Body of pancreas (tissue), 4 donors: ENCODE results near the gene IFT27. TPM values are rescaled to one million over a fixed set of nuclear protein-coding genes. Genes with fewer than 3 reads are reported as not detected.

Experiments used
- ATAC-seq: fragments of 150-250 bp; one replicate; pipeline ENCODE4 v1.9.1; 2016
- DNase-seq, 4 donors: peaks; one replicate each; pipeline ENCODE4 v3.0.0-alpha.2; 2019
- H3K27ac ChIP-seq, 4 donors: fragments of 200-600 bp; sonication (generic); 1 replicate in 3 of 4; 2 replicates in 1 of 4; pipeline versions ENCODE4 v1.5.1 to v1.6.1; 2016 to 2019; ENCODE audit warnings: mild to moderate bottlenecking in 1 of 4, mixed read lengths in 1 of 4, moderate library complexity in 1 of 4
- H3K27me3 ChIP-seq, 2 donors: fragments of 200-600 bp; sonication (generic); one replicate each; pipeline ENCODE4 v1.6.0; 2016; ENCODE audit warnings: mild to moderate bottlenecking in 1 of 2
- H3K36me3 ChIP-seq, 2 donors: fragments of 200-600 bp; sonication (generic); replicated peaks in 1 of 2; 2 replicates each; pipeline ENCODE4 v1.5.1; 2016; ENCODE audit warnings: low read depth in 2 of 2; ENCODE audit not compliant: insufficient read depth in 1 of 2
- H3K4me1 ChIP-seq: fragments of 200-600 bp; sonication (generic); one replicate; pipeline ENCODE4 v1.6.0; 2016
- H3K4me3 ChIP-seq, 2 donors: fragments of 200-600 bp; sonication (generic); 1 replicate in 1 of 2; 2 replicates in 1 of 2; pipeline ENCODE4 v1.5.1; 2016 to 2019
- H3K9me3 ChIP-seq, 3 donors: fragments of 200-600 bp; sonication (generic); 1 replicate in 2 of 3; 2 replicates in 1 of 3; pipeline ENCODE4 v1.5.1; 2016
- POLR2A ChIP-seq, 3 donors: fragments of 450-650 bp; IDR thresholded peaks; one replicate each; pipeline ENCODE4 v1.6.1; 2016; ENCODE audit warnings: antibody characterized with exemption in 3 of 3, mild to moderate bottlenecking in 2 of 3
- WGBS, 2 donors: methylation state at CpG; one replicate each; pipeline ENCODE4 v1.1.5; 2017; 5-methylcytosine and 5-hydroxymethylcytosine counted together
- intact Hi-C: fragments of 100-400 bp; cut with DNase I; formaldehyde crosslinking; loops from one replicate; pipeline ENCODE4 v1.15.1; 2023
- total RNA-seq, 2 donors: library from RNA; depleted of rRNA; stranded (reverse); fragments of >200 nt; gene quantifications; one replicate each; pipeline ENCODE4 v1.1.0, GENCODE V29; 2016
- TF ChIP-seq, protein P1 (sequence below), 7 experiments: fragments of 450-650 bp in 4 of 7; fragments of 200-600 bp in 3 of 7; sonication (generic) in 3 of 7; IDR thresholded peaks; one replicate each; pipeline ENCODE4 v1.5.1; 2016 to 2019; ENCODE audit warnings: antibody characterized with exemption in 7 of 7

The IFT27 gene
- total RNA-seq, 2 donors from 2014 or later = 7.6 to 15.8 TPM

- peaks cover 2% of the 10 kb centered on the region for H3K4me1 ChIP-seq
- no peak for DNase-seq
- no peaks in the 10 kb centered on the region for H3K9me3 ChIP-seq
- H3K36me3 ChIP-seq = no peaks in the 10 kb centered on the region
- H3K27me3 ChIP-seq = no peaks in the 10 kb centered on the region
- ATAC-seq = no peak
- WGBS, 2 donors = 77 to 79% methylated on average over 23 of the region's 23 CpGs
- no peak overlapping the region for H3K4me3 ChIP-seq
- H3K27ac ChIP-seq = no peak overlapping the region
- intact Hi-C loops = loop anchor here (5.0 kb wide), 1 partner anchor 223 kb away; no protein-coding TSS in a partner anchor
- no peak for TF ChIP-seq POLR2A (IDR thresholded peaks at IDR 0.05)
- TF ChIP-seq, protein P1, sequence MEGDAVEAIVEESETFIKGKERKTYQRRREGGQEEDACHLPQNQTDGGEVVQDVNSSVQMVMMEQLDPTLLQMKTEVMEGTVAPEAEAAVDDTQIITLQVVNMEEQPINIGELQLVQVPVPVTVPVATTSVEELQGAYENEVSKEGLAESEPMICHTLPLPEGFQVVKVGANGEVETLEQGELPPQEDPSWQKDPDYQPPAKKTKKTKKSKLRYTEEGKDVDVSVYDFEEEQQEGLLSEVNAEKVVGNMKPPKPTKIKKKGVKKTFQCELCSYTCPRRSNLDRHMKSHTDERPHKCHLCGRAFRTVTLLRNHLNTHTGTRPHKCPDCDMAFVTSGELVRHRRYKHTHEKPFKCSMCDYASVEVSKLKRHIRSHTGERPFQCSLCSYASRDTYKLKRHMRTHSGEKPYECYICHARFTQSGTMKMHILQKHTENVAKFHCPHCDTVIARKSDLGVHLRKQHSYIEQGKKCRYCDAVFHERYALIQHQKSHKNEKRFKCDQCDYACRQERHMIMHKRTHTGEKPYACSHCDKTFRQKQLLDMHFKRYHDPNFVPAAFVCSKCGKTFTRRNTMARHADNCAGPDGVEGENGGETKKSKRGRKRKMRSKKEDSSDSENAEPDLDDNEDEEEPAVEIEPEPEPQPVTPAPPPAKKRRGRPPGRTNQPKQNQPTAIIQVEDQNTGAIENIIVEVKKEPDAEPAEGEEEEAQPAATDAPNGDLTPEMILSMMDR (IDR thresholded peaks at IDR 0.05) = no peak
These were observed 6.1 kb downstream of the IFT27 start for GRCh38 chr22:36769541-36770512.

DNA sequence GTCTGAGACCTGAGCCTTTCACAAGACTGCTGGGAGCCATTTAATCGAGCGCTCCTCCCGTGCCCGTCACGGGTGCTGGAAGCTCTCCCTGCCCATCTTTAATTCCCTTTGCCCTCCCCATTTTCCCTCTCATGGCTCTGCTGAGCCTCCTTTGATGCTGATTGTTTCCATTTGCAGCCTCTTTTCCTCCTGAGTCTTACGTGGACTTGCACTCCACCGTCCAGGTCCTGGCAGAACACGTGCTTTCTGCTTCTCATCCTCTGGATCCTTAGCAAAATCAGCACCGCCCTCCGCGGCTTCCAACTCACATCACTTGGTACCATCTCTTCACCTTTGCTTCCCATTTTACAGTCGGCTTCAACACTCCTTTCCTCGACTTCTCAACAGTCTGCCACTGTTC is 7.3 kb downstream of the IFT27 start:
- no peak overlapping the region for H3K27ac ChIP-seq
- H3K27me3 ChIP-seq = no peaks in the 10 kb centered on the region
- H3K36me3 ChIP-seq = no peaks in the 10 kb centered on the region
- intact Hi-C loops = no loop called here
- no peaks in the 10 kb centered on the region for H3K4me1 ChIP-seq
- DNase-seq (peak in 2 of 4 donors; percentile 0 to 2), ATAC-seq (no peak)
- no peak for TF ChIP-seq POLR2A (IDR thresholded peaks at IDR 0.05)
- TF ChIP-seq, protein P1 (IDR thresholded peaks at IDR 0.05) = no peak
- H3K4me3 ChIP-seq = no peak overlapping the region
- no peaks in the 10 kb centered on the region for H3K9me3 ChIP-seq
- 88 to 92% methylated on average over 13 of the region's 13 CpGs for WGBS, 2 donors

- Histone ChIP-seq H3K36me3 (no peaks in the 10 kb centered on the region), H3K4me1 (no peaks in the 10 kb centered on the region), H3K4me3 (no peak overlapping the region), H3K9me3 (no peaks in the 10 kb centered on the region), H3K27me3 (no peaks in the 10 kb centered on the region), H3K27ac (no peak overlapping the region)
- 86 to 91% methylated on average over 5 of the region's 5 CpGs for WGBS, 2 donors
- DNase-seq (peak in 1 of 4 donors; percentile 3), ATAC-seq (no peak)
- intact Hi-C loops = no loop called here
- TF ChIP-seq POLR2A (IDR thresholded peaks at IDR 0.05) = no peak
- TF ChIP-seq, protein P1 (IDR thresholded peaks at IDR 0.05) = no peak
These were observed 7.8 kb downstream of the IFT27 start for GRCh38 chr22:36768141-36768540.

DNA sequence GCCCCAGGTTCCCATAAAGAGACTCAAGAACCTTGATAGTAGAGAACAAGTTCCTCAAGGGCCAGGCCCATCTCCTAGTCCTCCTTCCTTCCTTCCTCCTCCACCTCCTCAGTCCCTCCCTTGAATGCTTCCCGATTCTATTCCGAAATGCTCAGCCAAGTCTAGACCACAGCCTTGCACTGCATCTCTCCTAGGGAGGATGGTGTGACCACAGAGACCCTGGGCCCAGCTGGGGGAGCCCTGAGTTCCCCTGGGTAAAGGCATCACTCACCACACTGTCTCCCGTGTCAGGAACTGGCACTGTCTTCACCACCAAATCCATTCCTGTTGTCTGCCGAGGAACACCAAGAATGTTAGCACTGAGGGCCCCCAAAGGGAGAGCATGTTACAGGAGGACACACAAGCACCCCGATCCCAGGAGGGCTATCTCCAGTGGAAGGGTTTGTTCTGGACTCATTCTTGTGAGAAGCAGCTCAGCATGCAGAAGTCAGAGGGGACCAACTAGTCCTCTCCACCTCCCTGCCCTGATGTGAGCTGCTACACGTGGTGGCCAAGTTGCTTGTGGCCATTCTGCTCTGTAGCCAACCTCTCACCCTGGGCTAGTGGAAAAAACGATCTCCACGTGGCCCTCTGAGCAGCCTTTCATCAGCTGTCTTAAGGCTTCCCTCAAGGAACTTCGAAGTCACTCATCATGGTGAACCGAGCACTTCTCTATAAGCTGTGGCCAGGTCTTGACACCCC is 8.7 kb downstream of the IFT27 start:
- TF ChIP-seq, protein P1 (IDR thresholded peaks at IDR 0.05) = no peak
- no peak for TF ChIP-seq POLR2A (IDR thresholded peaks at IDR 0.05)
- no peaks in the 10 kb centered on the region for H3K36me3 ChIP-seq
- peak in 2 of 4 donors; percentile 2 to 4 for DNase-seq
- H3K9me3 ChIP-seq = no peaks in the 10 kb centered on the region
- no peaks in the 10 kb centered on the region for H3K27me3 ChIP-seq
- no peak overlapping the region for H3K27ac ChIP-seq
- 88 to 91% methylated on average over 10 of the region's 10 CpGs for WGBS, 2 donors
- no peak for ATAC-seq
- intact Hi-C loops = no loop called here
- no peak overlapping the region for H3K4me3 ChIP-seq
- H3K4me1 ChIP-seq = peaks cover under 1% of the 10 kb centered on the region
